HepG2 (cell line): Measurements from ENCODE around the gene TMEM59. TPM values are rescaled to one million over a fixed set of nuclear protein-coding genes. Genes with fewer than 3 reads are reported as not detected.

ENCODE experiments used
- AKAP8 ChIP-seq: sonication (generic); formaldehyde crosslinking; IDR thresholded peaks from 2 replicates; pipeline ENCODE4 v1.5.1; 2020; ENCODE audit warnings: mild to moderate bottlenecking, missing genetic modification reagents
- CSRNP1 ChIP-seq: sonication (generic); formaldehyde crosslinking; IDR thresholded peaks from 2 replicates; pipeline ENCODE4 v1.8.1; 2023; ENCODE audit warnings: mild to moderate bottlenecking, missing genetic modification reagents
- EP300 ChIP-seq, 3 experiments: sonication (generic) in 1 of 3; formaldehyde crosslinking in 1 of 3; IDR thresholded peaks; 2 replicates each; pipeline versions ENCODE4 v1.5.1 to v1.6.1; 2011 to 2020; ENCODE audit warnings: low read depth in 2 of 3, low read length in 2 of 3, borderline replicate concordance in 1 of 3, improper control_type of control experiment in 1 of 3, mild to moderate bottlenecking in 1 of 3, missing genetic modification reagents in 1 of 3, moderate library complexity in 1 of 3
- FOXC1 ChIP-seq: sonication (generic); formaldehyde crosslinking; IDR thresholded peaks from 2 replicates; pipeline ENCODE4 v1.8.0; 2022; ENCODE audit warnings: mild to moderate bottlenecking, missing genetic modification reagents, borderline replicate concordance
- HBP1 ChIP-seq: IDR thresholded peaks from 2 replicates; pipeline ENCODE4 v1.6.1; 2016; ENCODE audit warnings: low read depth, control low read depth
- HNRNPL ChIP-seq: fragments of 200-400 bp; formaldehyde crosslinking; IDR thresholded peaks from 2 replicates; pipeline ENCODE4 v1.6.1; 2017; ENCODE audit warnings: mild to moderate bottlenecking, low read depth, low read length
- POLR2A ChIP-seq, 2 experiments: IDR thresholded peaks; 2 replicates each; pipeline ENCODE4 v1.6.1; 2011; ENCODE audit warnings: low read depth in 2 of 2, low read length in 2 of 2, mild to moderate bottlenecking in 1 of 2, moderate library complexity in 1 of 2; ENCODE audit not compliant: insufficient read depth in 1 of 2
- POLR2G ChIP-seq: fragments of 200-400 bp; formaldehyde crosslinking; IDR thresholded peaks from 2 replicates; pipeline ENCODE4 v1.6.1; 2018; ENCODE audit warnings: mild to moderate bottlenecking, low read depth, low read length, moderate library complexity
- RAD21 ChIP-seq: fragments of 450-650 bp; formaldehyde crosslinking; IDR thresholded peaks from 2 replicates; pipeline ENCODE4 v1.5.0; 2020; ENCODE audit warnings: mild to moderate bottlenecking
- YEATS4 ChIP-seq: sonication (generic); formaldehyde crosslinking; IDR thresholded peaks from 2 replicates; pipeline ENCODE4 v1.4.0; 2020; ENCODE audit warnings: missing genetic modification reagents, borderline replicate concordance
- ZFX ChIP-seq: sonication (generic); formaldehyde crosslinking; IDR thresholded peaks from 2 replicates; pipeline ENCODE4 v1.4.0; 2020; ENCODE audit warnings: mild to moderate bottlenecking, low read depth, missing genetic modification reagents, moderate library complexity
- ZNF101 ChIP-seq: sonication (generic); formaldehyde crosslinking; IDR thresholded peaks from 2 replicates; pipeline ENCODE4 v1.4.0; 2020; ENCODE audit warnings: mild to moderate bottlenecking, low read depth, missing genetic modification reagents, borderline replicate concordance
- ZNF20 ChIP-seq: sonication (generic); formaldehyde crosslinking; IDR thresholded peaks from 2 replicates; pipeline ENCODE4 v1.4.0; 2020; ENCODE audit warnings: mild to moderate bottlenecking, moderate library complexity, missing genetic modification reagents
- ZNF263 ChIP-seq: sonication (generic); formaldehyde crosslinking; IDR thresholded peaks from 2 replicates; pipeline ENCODE4 v1.4.0; 2020; ENCODE audit warnings: missing genetic modification reagents
- ZNF510 ChIP-seq: sonication (generic); formaldehyde crosslinking; IDR thresholded peaks from 2 replicates; pipeline ENCODE4 v1.4.0; 2020; ENCODE audit warnings: low read depth, mild to moderate bottlenecking, missing genetic modification reagents
- ZNF792 ChIP-seq: IDR thresholded peaks from 2 replicates; pipeline ENCODE4 v1.6.1; 2016
- polyA plus RNA-seq, 8 experiments: library from polyadenylated mRNA; depleted of rRNA in 3 of 8; stranded (reverse) in 7 of 8; unstranded in 1 of 8; fragments of >200 nt; fragmentation: Illumina TruSeq in 4 of 8; extraction: Trizol in 4 of 8; gene quantifications; 2 replicates each; pipeline versions ENCODE4 v1.2.1 to v1.2.3, GENCODE V29; 2011 to 2016; ENCODE audit warnings: low read depth in 4 of 8, missing spikeins in 1 of 8, mixed read lengths in 1 of 8; ENCODE audit not compliant: insufficient read depth in 1 of 8
- total RNA-seq, 5 experiments: library from RNA; depleted of rRNA; stranded (reverse); fragments of >200 nt; fragmentation: Illumina TruSeq; extraction: Trizol; gene quantifications; 2 replicates each; pipeline ENCODE4 v1.2.3, GENCODE V29; 2016; ENCODE audit warnings: low read depth in 1 of 5
- TF ChIP-seq, protein P1 (sequence below): sonication (generic); formaldehyde crosslinking; IDR thresholded peaks from 2 replicates; pipeline ENCODE4 v1.4.0; 2020; ENCODE audit warnings: missing genetic modification reagents, borderline replicate concordance
- TF ChIP-seq, protein P2 (sequence below): sonication (generic); formaldehyde crosslinking; IDR thresholded peaks from 2 replicates; pipeline ENCODE4 v1.8.1; 2022; ENCODE audit warnings: mild to moderate bottlenecking, missing genetic modification reagents

The TMEM59 gene
- total and polyA plus RNA-seq, 2 of the 13 experiments (the other 11 are each of a cell fraction or from before 2014, with no cell fraction given) = 147 to 363 TPM

DNA sequence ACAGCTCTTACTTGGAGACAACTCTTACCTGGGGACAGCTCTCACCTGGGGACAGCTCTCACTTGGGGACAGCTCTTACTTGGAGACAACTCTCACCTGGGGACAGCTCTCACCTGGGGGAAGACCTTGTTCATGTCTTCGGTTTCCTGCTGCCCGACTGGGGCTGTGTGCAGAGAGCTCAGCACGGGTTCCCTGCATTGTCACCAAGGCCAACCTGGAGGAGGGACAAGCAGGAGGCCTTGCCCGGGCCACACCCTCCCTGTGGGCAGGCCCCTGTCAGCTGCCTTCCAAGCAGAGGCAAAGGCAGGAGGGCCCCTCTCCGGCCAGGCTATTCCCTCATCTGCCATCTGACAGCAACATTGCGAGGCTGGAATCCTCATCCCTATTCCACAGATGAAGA is 35.0 kb downstream of the TMEM59 start, which contains the start of gene LDLRAD1 (continued):
- TF ChIP-seq POLR2A (IDR thresholded peaks at IDR 0.05; ENCODE audit: insufficient read depth in 1 of 2, low read depth in 2 of 2, low read length in 2 of 2) = peak in 1 of 2 experiments; percentile 62; a peak in 2 of 4 replicates
- TF ChIP-seq EP300 (IDR thresholded peaks at IDR 0.05; ENCODE audit: low read depth in 2 of 2, low read length in 2 of 2) = no peak
- no peak for TF ChIP-seq EP300 (CRISPR knock-in tag; IDR thresholded peaks at IDR 0.05; ENCODE audit: borderline replicate concordance)
- TF ChIP-seq, protein P1, sequence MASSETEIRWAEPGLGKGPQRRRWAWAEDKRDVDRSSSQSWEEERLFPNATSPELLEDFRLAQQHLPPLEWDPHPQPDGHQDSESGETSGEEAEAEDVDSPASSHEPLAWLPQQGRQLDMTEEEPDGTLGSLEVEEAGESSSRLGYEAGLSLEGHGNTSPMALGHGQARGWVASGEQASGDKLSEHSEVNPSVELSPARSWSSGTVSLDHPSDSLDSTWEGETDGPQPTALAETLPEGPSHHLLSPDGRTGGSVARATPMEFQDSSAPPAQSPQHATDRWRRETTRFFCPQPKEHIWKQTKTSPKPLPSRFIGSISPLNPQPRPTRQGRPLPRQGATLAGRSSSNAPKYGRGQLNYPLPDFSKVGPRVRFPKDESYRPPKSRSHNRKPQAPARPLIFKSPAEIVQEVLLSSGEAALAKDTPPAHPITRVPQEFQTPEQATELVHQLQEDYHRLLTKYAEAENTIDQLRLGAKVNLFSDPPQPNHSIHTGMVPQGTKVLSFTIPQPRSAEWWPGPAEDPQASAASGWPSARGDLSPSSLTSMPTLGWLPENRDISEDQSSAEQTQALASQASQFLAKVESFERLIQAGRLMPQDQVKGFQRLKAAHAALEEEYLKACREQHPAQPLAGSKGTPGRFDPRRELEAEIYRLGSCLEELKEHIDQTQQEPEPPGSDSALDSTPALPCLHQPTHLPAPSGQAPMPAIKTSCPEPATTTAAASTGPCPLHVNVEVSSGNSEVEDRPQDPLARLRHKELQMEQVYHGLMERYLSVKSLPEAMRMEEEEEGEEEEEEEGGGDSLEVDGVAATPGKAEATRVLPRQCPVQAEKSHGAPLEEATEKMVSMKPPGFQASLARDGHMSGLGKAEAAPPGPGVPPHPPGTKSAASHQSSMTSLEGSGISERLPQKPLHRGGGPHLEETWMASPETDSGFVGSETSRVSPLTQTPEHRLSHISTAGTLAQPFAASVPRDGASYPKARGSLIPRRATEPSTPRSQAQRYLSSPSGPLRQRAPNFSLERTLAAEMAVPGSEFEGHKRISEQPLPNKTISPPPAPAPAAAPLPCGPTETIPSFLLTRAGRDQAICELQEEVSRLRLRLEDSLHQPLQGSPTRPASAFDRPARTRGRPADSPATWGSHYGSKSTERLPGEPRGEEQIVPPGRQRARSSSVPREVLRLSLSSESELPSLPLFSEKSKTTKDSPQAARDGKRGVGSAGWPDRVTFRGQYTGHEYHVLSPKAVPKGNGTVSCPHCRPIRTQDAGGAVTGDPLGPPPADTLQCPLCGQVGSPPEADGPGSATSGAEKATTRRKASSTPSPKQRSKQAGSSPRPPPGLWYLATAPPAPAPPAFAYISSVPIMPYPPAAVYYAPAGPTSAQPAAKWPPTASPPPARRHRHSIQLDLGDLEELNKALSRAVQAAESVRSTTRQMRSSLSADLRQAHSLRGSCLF = no peak
- no peak for TF ChIP-seq AKAP8
- TF ChIP-seq YEATS4 (CRISPR knock-in tag) = no peak
- TF ChIP-seq ZNF510 = no peak
- TF ChIP-seq RAD21 = 0 out of 2 replicates have a peak, but pooled peaks have one; percentile 22
- 0 out of 2 replicates have a peak, but pooled peaks have one; percentile 38 for TF ChIP-seq ZNF792
- TF ChIP-seq HBP1 (CRISPR knock-in tag) = 0 out of 2 replicates have a peak, but pooled peaks have one; percentile 1
- TF ChIP-seq FOXC1 (CRISPR knock-in tag) = 0 out of 2 replicates have a peak, but pooled peaks have one; percentile 35
- TF ChIP-seq ZNF20 (CRISPR knock-in tag) = no peak
- TF ChIP-seq ZNF263 = peak; percentile 52
- peak; percentile 50 for TF ChIP-seq POLR2G
- no peak for TF ChIP-seq CSRNP1 (CRISPR knock-in tag)
- TF ChIP-seq, protein P2, sequence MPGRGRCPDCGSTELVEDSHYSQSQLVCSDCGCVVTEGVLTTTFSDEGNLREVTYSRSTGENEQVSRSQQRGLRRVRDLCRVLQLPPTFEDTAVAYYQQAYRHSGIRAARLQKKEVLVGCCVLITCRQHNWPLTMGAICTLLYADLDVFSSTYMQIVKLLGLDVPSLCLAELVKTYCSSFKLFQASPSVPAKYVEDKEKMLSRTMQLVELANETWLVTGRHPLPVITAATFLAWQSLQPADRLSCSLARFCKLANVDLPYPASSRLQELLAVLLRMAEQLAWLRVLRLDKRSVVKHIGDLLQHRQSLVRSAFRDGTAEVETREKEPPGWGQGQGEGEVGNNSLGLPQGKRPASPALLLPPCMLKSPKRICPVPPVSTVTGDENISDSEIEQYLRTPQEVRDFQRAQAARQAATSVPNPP = no peak
- TF ChIP-seq ZNF101 (CRISPR knock-in tag) = no peak
- TF ChIP-seq ZFX (CRISPR knock-in tag) = 0 out of 2 replicates have a peak, but pooled peaks have one; percentile 39
- 0 out of 2 replicates have a peak, but pooled peaks have one; percentile 39 for TF ChIP-seq HNRNPL
